ENCODE measurements around the gene ACTL7B.
"Not testable (repeated sequence)": the region's sequence is repeated elsewhere in the genome, so short reads cannot be mapped to it uniquely, and the experiment has no call there.

ACTL7B gene, protein sequence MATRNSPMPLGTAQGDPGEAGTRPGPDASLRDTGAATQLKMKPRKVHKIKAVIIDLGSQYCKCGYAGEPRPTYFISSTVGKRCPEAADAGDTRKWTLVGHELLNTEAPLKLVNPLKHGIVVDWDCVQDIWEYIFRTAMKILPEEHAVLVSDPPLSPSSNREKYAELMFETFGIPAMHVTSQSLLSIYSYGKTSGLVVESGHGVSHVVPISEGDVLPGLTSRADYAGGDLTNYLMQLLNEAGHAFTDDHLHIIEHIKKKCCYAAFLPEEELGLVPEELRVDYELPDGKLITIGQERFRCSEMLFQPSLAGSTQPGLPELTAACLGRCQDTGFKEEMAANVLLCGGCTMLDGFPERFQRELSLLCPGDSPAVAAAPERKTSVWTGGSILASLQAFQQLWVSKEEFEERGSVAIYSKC

DNA sequence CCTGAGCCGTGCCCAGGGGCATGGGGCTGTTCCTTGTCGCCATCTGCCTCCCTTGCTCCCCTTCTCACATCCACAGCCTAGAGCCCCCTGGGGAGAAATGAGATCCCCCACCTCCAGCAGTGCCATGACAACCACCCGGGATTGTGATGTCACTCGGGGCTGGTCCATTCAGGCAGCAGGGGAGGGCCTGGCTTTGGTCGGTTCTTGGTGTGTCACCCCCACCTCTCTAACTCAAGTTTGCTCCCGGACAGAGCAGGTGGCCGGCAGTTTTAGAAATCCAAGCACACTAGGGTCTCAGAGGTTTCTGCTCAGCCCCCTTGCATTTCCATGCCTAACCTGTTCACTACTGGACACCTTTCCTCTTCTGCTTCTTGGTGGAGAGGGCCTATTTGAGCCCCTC lies at the start of gene ACTL7B:
ACTL7B (minus strand) TSS at position 99 of the 400 bp plus-strand sequence; CDS start at position 43, 56 bp downstream.
- DNase-seq: no peak

GRCh38 chr9:108905494-108905893 lies 49.7 kb upstream of the ACTL7B start:
- DNase-seq: no peak

GRCh38 chr9:108904161-108904560 lies 48.4 kb upstream of the ACTL7B start:
- no peak for DNase-seq

DNA sequence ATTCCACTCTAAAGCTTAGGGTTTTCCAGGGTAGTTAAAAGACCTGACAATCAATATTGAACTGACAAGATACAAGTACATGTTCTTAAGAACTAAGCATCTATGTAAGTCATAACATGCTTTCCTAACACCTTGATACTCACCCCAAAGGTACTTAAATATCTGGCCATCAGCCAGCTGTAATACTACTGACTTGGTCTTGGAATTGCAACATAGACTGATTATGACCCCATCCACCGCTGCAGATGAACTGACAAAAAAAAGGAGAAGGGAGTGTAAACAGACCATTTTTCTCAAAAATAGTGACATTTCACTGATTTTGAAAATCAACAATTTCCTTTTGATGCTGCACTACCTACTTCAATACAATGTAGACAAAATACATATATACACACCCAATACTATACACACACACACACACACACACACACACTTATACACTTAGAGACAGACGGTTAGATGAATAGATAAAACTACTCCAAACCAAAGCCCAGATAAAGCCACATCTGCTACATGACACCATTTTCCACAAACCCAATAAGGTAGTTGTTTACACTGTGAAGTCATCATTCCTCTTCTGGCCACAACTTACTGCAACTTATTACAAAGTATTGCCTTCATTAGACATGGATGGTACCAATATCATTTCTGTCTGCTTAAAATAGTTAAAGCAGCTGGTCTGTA lies 47.8 kb upstream of the ACTL7B start:
- no peak for DNase-seq

- DNase-seq: no peak
These were observed 44.4 kb upstream of the ACTL7B start for GRCh38 chr9:108900176-108900575.

DNA sequence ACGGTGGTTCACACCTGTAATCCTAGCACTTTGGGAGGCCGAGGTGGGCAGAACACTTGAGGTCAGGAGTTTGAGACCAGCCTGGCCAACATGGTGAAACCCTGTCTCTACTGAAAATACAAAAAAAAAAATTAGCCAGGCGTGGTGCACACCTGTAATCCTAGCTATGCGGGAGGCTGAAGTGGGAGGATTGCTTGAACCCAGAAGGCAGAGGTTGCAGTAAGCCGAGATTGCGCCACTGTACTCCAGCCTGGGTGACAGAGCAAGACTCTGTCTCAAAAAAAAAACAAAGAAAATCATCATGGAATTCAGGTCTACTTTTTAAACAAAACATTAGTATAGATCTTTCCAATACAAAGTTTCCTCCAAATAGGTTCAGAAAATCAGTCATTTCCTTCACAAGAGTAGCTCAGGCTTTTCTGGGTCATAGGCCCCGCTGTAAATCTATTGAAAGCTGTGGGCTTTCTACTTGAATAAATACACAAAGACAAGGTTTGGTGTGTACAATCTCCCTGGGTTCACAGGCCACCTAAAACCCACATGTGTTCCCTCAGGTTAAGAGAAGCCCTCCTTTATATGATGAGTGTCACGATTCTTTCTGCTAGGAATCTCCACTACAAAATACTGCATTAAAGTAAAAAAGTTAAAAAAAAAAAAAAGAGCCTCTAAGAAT lies 43.4 kb upstream of the ACTL7B start:
- not testable (repeated sequence) for DNase-seq

GRCh38 chr9:108897324-108898096 lies 41.7 kb upstream of the ACTL7B start:
- no peak for DNase-seq

GRCh38 chr9:108894225-108894997 lies 38.6 kb upstream of the ACTL7B start:
- DNase-seq: no peak

- DNase-seq: no peak
These were observed 33.9 kb upstream of the ACTL7B start for GRCh38 chr9:108889649-108890067.

- DNase-seq: not testable (repeated sequence)
These were observed 30.9 kb upstream of the ACTL7B start for GRCh38 chr9:108886594-108887271.

GRCh38 chr9:108885643-108886348 lies 30.0 kb upstream of the ACTL7B start:
- DNase-seq: no peak

- DNase-seq: no peak
These were observed 28.9 kb upstream of the ACTL7B start for GRCh38 chr9:108884701-108885100.

GRCh38 chr9:108883085-108883484 lies 27.3 kb upstream of the ACTL7B start:
- no peak for DNase-seq

DNA sequence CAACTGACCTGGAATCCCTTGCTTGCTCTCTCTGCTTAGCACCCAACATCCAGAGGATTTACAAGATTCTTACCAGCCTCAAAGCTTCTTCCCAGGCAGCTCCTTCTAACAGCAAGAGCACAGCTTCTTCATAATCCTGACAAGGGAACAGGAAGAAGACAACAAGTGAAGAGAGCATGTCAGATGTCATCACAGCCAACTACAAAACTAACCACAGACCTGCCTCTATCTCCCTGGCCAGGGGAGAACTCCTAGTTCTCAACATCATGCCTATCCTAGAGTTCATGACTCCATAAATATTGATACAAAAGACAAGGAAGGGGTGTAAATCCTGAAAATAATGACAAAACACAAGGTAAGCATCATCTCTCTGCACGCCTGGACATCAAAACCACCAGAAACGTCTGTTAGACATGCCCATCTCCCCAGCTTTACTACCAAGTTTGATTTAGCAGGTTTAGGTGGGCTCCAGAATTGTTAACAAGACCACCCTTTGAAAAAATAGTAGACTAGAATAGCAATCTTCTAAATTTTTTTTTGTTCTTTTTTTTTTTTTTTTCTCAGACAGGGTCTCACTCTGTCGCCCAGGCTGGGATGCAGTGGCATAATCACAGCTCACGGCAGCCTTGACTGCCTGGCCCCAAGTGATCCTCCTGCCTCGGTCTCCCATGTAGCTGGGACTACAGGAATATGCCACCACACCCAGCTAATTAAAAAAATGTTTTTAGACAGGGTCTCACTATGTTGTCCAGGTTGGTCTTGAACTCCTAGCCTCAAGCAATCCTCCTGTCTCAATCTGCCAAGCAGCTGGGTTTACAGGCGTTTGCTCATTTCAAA lies 26.5 kb upstream of the ACTL7B start:
- no peak for DNase-seq

GRCh38 chr9:108880738-108881316 lies 25.0 kb upstream of the ACTL7B start:
- no peak for DNase-seq

DNA sequence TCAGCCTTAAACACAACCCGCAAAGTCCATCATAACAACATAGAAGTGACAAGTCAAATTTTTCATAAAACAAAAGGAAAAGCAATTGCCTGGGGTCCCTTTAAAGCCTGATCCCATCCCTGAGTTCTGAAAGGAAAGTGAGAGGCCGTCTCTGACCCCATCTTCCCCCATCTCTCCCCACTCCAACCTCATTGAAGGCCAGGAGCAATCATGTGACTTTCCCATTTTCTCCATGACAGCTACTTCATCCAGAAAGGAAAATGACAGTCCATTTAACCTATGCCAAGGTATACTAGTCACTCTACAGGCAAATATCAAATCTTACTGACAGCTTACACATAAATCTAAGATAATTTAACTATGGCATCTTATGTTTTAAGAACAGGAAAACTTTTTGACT lies 21.7 kb upstream of the ACTL7B start:
- DNase-seq: no peak

DNA sequence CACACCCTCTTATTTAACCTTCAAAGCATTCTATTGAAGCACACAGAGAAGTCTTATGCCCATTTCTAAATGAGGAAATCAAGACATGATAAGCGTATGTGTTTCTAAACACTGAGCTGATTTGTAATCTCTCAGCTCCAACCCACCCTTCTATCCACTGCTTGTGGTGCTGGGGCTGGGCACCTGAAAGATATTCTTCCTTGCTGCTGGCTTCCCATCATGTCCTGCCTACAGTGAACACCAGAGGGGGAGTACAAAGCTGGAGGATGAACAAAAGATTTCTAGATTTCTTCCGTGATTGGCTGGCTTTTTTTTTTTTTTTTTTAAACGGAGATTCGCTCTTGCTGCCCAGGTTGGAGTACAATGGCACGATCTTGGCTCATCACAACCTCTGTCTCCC lies 20.6 kb upstream of the ACTL7B start:
- DNase-seq: no peak

DNA sequence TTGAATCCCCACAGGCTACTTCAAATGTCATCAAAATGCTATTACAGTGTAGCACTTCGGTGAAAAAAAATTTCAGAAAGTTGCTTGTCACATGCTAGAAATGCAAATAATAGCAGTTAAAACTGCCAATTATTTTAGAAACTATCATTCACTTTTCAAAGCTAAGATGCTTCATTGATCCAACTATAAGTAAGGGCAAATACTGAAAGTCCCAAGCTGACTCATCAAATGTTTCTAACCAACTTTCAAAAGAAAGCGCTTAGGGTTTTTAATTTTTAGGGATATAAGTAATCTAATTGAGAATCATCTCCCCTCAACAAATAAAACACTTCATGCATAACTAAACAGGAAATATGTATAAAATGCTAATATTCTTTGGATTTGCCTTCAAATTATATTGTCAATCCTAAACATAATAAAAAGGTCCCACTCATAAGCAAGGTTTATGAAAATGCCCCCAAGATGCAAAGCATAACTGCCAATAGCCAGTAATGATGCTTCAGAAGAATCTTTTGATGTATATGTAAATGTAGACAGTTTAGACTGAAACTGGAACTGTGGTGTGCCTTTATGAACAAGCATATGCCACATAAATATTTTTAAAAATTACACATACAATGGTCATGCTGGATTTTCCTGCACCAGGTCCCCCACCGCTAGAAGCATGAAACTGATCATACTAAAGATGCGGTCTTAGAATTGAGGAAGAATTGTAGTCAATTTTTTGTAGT lies 18.4 kb upstream of the ACTL7B start:
- DNase-seq: no peak

Measured in activated T-cell treated with anti-CD3 and anti-CD28 coated beads, Interleukin-2, amount 50 U/mL, for 1 hour (primary cell).